ENCODE data around the gene VASN. TPM values are rescaled to one million over a fixed set of nuclear protein-coding genes. Genes with fewer than 3 reads are reported as not detected.

VASN gene
- total and polyA plus RNA-seq, 9 of the 15 experiments (the other 6 are each of a cell fraction or from before 2014, with no cell fraction given): 0.01 to 2.5 (median 0.41) TPM; not detected in 1

DNA sequence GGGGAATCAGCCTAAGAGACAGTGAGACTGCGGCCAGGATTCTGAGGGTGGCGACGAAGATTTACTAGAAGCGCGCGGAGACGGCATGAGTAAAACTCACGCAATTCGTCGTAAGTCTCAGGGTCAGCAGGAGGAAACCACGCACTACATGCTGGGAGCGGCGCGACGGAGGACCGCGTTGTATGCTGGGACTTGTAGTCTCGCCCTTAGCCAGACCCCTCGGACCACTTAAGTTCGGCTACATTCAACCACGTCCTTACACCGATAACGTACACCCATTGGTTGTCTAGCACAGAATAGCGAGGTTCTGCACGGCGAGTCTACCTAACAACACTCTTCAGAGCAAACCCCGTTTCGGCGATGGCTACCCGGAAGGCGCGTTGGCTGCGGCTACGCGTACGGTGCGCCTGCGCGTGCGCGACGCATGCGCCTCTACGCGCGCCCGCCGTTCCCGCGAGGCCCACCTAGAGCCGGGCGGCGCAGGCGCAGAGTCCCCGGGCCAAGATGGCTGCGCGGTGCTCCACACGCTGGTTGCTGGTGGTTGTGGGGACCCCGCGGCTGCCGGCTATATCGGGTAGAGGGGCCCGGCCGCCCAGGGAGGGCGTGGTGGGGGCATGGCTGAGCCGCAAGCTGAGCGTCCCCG, 53.9 kb downstream of the VASN start, which contains the start of gene DNAJA3 (continued):
- TF ChIP-seq, protein P1, sequence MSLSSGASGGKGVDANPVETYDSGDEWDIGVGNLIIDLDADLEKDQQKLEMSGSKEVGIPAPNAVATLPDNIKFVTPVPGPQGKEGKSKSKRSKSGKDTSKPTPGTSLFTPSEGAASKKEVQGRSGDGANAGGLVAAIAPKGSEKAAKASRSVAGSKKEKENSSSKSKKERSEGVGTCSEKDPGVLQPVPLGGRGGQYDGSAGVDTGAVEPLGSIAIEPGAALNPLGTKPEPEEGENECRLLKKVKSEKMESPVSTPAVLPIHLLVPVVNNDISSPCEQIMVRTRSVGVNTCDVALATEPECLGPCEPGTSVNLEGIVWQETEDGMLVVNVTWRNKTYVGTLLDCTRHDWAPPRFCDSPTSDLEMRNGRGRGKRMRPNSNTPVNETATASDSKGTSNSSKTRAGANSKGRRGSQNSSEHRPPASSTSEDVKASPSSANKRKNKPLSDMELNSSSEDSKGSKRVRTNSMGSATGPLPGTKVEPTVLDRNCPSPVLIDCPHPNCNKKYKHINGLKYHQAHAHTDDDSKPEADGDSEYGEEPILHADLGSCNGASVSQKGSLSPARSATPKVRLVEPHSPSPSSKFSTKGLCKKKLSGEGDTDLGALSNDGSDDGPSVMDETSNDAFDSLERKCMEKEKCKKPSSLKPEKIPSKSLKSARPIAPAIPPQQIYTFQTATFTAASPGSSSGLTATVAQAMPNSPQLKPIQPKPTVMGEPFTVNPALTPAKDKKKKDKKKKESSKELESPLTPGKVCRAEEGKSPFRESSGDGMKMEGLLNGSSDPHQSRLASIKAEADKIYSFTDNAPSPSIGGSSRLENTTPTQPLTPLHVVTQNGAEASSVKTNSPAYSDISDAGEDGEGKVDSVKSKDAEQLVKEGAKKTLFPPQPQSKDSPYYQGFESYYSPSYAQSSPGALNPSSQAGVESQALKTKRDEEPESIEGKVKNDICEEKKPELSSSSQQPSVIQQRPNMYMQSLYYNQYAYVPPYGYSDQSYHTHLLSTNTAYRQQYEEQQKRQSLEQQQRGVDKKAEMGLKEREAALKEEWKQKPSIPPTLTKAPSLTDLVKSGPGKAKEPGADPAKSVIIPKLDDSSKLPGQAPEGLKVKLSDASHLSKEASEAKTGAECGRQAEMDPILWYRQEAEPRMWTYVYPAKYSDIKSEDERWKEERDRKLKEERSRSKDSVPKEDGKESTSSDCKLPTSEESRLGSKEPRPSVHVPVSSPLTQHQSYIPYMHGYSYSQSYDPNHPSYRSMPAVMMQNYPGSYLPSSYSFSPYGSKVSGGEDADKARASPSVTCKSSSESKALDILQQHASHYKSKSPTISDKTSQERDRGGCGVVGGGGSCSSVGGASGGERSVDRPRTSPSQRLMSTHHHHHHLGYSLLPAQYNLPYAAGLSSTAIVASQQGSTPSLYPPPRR (CRISPR knock-in tag; IDR thresholded peaks at IDR 0.05; ENCODE audit: borderline replicate concordance): peak; percentile 89; the same call in 1 of the 2 replicates
- TF ChIP-seq XRCC4 (IDR thresholded peaks at IDR 0.05; ENCODE audit: extremely low read depth, insufficient read depth, insufficient read length) (no peak), ZNF143 (CRISPR knock-in tag; IDR thresholded peaks at IDR 0.05) (peak; percentile 96), STAT6 (CRISPR knock-in tag; IDR thresholded peaks at IDR 0.05) (peak; percentile 39; the same call in 1 of the 2 replicates), ZNF280B (CRISPR knock-in tag; IDR thresholded peaks at IDR 0.05) (no peak), SRSF7 (optimal IDR thresholded peaks at IDR 0.05; ENCODE audit: low read depth, low read length) (no peak), ZNF696 (CRISPR knock-in tag; conservative IDR thresholded peaks at IDR 0.05) (no peak), RNF2 (IDR thresholded peaks at IDR 0.05) (no peak), ZNF79 (CRISPR knock-in tag; IDR thresholded peaks at IDR 0.05; ENCODE audit: low read depth) (no peak), RAD21 (CRISPR knock-in tag; conservative IDR thresholded peaks at IDR 0.05 in 1 of 2, IDR thresholded peaks at IDR 0.05 in 1 of 2) (no peak), ILF3 (IDR thresholded peaks at IDR 0.05; ENCODE audit: borderline replicate concordance) (no peak), MXI1 (IDR thresholded peaks at IDR 0.05; ENCODE audit: low read depth, low read length) (peak; percentile 64)
- TF ChIP-seq, protein P2, sequence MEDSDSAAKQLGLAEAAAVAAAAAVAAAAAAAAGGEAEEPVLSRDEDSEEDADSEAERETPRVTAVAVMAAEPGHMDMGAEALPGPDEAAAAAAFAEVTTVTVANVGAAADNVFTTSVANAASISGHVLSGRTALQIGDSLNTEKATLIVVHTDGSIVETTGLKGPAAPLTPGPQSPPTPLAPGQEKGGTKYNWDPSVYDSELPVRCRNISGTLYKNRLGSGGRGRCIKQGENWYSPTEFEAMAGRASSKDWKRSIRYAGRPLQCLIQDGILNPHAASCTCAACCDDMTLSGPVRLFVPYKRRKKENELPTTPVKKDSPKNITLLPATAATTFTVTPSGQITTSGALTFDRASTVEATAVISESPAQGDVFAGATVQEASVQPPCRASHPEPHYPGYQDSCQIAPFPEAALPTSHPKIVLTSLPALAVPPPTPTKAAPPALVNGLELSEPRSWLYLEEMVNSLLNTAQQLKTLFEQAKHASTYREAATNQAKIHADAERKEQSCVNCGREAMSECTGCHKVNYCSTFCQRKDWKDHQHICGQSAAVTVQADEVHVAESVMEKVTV (CRISPR knock-in tag; IDR thresholded peaks at IDR 0.05): no peak
- TF ChIP-seq, protein P3, sequence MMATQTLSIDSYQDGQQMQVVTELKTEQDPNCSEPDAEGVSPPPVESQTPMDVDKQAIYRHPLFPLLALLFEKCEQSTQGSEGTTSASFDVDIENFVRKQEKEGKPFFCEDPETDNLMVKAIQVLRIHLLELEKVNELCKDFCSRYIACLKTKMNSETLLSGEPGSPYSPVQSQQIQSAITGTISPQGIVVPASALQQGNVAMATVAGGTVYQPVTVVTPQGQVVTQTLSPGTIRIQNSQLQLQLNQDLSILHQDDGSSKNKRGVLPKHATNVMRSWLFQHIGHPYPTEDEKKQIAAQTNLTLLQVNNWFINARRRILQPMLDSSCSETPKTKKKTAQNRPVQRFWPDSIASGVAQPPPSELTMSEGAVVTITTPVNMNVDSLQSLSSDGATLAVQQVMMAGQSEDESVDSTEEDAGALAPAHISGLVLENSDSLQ (IDR thresholded peaks at IDR 0.05): no peak

Data from K562 (cell line).